HG03571 (cell line): ENCODE data around the gene GSTM5.
"Not testable (repeated sequence)": the region's sequence is repeated elsewhere in the genome, so short reads cannot be mapped to it uniquely, and the experiment has no call there.

Experiments used
- ATAC-seq: cut with Tn5 transposase; IDR thresholded peaks from one replicate; pipeline ENCODE4 v1.9.1; 2021; ENCODE audit not compliant: unreplicated experiment

Gene GSTM5

DNA sequence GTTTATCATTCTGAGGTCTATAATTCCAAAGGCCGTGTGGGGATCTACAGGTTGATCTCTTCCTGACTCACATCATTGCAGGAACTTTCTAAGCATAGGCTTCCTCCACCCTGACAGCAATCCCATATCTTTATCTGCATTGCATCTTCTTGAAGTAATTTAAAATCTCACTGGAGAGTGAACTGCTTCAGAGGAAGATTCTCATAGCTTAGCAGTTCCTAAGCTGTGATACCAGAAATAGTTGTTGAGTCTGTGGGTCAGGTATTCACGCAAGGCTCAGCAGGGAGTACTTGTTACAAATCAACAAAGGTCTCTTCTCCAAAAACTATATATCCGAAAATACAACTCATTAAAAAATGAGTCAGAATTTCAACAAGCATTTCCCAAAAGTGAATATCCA, 16.9 kb upstream of the GSTM5 start:
- not testable (repeated sequence) for ATAC-seq

DNA sequence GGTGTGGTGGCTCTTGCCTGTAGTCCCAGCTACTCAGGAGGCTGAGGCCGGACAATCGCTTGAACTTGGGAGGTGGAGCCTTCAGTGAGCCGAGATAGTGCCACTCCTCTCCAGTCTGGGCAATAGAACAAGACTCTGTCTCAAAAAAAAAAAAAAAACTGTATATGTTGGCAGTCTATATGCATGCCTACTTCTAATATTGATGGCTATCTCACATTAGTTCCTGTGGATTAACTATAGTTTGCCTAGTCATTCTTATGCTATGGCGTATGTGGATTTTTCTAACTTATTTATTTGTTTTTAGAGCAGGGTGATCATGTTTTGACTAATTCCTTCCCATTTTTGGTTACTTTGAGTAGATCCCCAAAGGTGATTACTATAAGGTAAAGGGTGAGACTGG, 15.0 kb upstream of the GSTM5 start:
- no peak for ATAC-seq

DNA sequence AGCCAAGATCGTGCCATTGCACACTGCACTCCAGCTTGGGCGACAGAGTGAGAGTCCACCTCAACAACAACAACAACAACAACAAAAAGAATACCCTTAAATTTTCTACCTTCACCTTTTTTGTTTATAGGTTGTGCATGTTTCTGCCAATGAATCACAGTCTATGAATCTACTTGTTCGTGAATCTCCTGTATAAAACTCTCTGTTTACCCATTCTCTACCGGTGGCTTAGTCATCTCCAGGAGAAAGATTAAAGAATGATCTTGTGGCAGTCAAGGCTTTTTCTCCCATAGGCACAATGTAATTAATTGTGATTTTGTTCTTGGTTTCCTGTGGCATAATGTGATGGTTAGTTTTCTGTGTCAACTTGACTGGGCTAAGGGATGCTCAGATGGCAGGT, 14.2 kb upstream of the GSTM5 start:
- not testable (repeated sequence) for ATAC-seq

DNA sequence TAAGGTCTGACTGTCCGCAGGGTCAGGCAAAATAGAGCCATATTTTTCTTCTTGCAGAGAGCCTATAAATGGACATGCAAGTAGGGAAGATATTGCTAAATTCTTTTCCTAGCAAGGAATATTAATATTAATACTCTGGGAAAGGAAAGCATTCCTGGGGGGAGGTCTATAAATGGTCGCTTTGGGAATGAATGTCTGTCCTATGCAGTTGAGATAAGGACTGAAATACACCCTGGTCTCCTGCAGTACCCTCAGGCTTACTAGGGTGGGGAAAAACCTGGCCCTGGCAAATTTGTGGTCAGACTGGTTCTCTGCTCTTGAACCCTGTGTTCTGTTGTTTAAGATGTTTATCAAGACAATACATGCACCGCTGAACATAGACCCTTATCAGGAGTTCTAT, 9.1 kb upstream of the GSTM5 start:
- not testable (repeated sequence) for ATAC-seq

DNA sequence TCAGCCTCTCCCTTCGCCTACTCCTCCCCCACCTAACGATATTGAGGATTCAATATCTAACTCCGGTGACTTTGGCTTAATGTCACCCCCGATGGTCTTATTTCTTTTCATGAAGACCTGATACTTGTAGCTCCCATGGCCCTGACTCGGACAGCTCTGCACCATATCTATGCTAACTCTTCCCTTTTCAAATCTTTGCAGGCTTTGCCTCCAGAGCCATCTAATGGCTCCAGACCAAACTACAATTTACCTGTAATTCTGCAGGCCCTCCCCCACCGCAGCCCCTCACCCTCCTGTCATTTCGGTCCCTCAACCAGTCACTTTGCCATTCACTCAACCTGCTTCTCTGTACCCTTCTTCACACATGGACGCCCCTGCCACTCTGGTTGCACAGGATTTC, 7.9 kb upstream of the GSTM5 start:
- no peak for ATAC-seq

DNA sequence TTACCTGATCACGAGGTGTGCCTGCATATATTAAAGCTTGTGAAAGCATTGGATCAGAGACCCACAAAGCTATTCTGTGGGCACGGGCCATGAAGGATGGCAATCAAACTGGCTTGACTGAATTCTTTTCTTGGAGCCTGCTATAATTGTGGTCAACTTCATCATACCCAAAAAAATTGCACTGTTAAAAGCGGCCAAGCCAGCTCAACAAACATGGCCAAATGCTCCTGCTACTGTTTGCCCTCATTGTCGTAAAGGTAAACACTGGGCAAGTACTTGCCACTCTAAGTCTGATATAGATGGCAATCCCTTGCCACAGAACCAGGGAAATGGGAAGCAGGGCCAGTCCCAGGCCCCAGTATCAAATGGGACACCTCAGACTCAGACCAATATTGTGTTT, 6.6 kb upstream of the GSTM5 start:
- no peak for ATAC-seq

DNA sequence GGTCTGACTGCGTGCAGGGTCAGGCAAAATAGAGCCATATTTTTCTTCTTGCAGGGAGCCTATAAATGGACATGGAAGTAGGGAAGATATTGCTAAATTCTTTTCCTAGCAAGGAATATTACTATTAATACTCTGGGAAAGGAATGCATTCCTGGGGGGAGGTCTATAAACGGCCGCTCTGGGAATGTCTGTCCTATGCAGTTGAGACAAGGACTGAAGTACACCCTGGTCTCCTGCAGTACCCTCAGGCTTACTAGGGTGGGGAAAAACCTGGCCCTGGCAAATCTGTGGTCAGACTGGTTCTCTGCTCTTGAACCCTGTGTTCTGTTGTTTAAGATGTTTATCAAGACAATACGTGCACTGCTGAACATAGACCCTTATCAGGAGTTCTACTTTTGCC, 3.1 kb upstream of the GSTM5 start:
- not testable (repeated sequence) for ATAC-seq

DNA sequence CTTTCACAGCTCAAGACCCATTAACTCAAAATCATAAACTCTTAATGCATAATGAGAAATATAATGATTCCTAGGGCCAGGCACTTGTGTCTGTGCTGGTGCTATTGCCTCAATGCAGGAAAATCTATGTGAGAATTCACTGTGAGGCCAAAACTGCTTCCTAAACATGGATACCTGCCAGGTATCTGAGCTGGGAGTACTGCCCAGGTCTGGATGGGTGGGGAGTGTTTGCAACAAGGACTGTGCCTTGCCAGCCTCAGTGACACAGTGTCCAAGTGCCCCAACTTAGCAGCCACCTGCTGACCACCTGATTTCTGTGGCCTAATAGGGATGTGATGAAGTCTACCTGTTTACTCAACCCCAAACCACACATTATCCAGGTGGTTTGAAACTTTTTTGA, 2.2 kb upstream of the GSTM5 start:
- ATAC-seq: not testable (repeated sequence)

DNA sequence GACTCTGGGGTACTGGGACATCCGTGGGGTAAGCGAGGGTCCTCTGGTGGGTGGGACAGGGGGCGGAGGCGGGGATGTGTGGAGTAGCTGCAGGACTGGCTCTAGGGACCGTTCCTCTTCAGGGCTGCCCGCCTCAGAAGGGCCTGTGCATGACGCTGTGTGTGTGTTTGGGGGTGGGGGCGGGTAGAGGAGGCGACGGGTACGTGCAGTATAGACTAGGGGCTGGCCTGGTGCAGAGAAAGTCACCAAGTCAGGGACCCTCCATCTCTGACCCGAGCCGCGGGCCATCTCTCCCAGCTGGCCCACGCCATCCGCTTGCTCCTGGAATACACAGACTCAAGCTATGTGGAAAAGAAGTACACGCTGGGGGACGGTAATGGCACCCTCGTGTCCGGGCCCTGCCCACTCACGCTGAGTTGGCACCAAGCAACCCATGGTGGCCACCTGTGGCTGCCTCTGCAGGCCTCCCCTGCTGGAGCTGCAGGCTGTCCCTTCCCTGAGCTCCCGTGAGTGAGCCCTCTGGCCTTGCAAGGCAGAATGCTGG, 342 bp downstream of the GSTM5 start:
- no peak for ATAC-seq

DNA sequence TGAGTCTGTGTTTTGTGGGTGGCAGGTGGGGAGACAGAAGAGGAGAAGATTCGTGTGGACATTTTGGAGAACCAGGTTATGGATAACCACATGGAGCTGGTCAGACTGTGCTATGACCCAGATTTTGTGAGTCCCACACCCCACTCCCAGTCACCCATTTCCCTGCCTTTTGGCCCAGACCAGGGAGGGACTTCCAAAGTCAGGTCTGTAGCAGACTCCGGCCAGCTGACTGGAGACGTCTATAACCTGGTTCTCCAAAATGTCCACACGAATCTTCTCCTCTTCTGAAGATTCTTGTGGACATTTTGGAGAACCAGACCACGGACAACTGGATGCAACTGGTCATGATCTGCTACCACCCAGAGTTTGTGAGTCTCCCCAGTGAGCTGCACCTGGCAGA, 1.6 kb downstream of the GSTM5 start:
- no peak for ATAC-seq

DNA sequence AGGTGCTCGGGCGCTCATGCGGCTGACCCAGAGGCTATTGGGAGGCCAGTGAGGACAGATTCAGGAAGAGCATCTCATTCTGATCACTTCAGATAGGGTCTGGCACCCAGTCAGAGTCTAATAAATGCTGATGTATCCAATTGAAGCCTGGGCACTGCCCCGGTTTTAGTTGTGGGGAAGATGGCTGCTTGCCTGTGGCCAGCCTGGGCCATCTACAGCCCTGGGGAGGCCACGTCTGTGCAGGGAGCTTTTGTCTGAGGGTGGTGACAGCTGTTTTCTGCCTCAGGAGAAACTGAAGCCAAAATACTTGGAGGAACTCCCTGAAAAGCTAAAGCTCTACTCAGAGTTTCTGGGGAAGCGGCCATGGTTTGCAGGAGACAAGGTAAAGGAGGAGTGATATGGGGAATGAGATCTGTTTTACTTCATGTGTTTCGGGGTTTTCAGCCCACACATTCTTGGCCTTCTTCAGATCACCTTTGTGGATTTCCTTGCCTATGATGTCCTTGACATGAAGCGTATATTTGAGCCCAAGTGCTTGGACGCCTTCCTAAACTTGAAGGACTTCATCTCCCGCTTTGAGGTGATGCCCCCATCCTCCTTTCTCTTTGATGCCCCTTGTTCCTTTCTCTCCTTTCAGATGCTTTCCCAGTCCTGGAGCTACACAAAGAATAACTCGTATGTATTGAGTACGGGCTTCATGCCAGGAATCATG, 2.8 kb downstream of the GSTM5 start:
- ATAC-seq: no peak

DNA sequence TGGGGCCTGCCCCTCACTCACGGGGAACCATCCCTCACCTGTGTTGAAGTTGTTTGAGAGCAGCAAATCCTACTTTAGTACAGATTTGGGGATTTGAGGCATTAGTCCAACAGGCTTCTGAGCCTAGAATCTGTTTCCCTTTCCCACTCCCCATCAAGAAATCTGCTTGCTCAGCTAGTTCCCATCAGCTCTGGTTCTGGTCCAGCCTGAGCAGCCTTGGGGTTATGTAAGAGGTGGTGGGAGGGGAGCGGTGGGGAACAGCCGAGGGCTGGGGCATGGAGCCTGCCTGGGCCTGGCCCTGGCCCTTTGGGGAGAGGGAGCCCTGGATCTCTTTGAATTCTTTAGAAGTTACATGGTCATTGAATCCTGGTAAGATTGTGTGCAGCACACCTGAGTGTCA, 4.1 kb downstream of the GSTM5 start:
- no peak for ATAC-seq

DNA sequence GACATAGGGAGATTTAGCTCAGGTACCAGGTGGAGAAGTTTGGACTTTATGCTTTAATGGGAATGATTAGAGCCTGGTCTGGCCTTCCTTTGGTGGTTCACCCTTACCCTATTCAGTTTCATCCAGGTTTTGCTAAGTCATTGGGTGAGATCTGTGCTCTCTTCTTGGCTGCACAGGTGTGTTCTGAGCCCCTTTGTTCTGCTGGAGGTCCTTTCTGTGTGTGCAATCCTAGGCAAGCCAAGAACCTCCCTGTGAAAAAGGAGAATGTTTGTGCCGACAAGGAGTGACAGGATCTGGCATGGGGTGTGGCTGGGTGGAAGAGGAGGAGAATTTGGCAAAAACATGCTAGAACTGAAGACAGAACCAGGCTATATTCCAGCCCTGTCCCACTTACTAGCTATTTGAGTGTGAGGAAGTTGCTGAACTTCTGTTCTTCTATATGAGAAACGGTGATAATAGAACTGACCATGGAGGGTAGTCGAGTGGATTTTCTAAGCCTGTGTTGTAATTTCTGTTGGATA, 4.6 kb downstream of the GSTM5 start:
- ATAC-seq: no peak

DNA sequence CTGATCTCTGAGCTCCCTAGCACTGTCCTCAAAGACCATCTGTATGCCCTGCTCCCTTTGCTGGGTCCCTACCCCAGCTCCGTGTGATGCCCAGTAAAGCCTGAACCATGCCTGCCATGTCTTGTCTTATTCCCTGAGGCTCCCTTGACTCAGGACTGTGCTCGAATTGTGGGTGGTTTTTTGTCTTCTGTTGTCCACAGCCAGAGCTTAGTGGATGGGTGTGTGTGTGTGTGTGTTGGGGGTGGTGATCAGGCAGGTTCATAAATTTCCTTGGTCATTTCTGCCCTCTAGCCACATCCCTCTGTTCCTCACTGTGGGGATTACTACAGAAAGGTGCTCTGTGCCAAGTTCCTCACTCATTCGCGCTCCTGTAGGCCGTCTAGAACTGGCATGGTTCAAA, 5.7 kb downstream of the GSTM5 start:
- no peak for ATAC-seq

DNA sequence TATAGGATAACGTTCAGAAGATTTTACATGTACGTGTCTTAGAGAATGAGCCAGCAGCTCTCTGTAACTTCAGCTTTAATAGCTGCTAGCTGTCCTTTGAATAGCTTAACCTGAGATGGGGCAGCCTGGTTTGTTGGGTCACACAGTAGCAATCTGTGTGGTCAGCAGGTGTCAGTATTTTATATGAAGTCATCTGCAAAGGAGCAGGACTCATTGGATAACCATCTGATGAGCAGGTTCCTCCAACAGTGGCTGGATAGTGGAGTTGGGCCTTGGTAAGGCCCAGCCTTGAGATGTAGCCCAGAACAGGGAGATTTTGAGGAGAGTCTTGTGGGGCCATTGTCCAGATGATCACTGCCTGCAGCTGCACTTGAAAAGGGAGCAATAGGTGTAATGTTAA, 6.4 kb downstream of the GSTM5 start:
- no peak for ATAC-seq

DNA sequence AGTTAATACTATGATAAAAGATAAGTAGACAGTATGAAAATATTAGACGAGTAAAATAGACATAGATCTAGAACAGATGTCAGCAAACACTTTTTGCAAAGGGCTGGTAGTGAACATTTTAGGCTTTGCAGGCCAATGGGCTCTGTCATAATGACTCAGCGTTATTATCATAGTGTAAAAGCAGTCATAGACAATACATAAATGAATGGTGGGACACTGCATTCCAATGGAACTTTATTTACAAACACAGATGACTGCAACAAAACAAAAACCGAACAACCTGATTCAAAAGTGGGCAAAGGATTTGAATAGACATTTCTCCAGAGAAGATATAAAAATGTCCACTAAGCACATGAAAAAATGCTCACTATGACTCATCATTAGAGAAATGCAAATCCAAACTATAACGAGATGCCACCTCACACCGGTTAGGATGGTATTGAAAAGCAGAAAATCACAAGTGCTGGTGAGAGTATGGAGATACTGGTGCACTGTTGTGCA, 7.3 kb downstream of the GSTM5 start:
- no peak for ATAC-seq

DNA sequence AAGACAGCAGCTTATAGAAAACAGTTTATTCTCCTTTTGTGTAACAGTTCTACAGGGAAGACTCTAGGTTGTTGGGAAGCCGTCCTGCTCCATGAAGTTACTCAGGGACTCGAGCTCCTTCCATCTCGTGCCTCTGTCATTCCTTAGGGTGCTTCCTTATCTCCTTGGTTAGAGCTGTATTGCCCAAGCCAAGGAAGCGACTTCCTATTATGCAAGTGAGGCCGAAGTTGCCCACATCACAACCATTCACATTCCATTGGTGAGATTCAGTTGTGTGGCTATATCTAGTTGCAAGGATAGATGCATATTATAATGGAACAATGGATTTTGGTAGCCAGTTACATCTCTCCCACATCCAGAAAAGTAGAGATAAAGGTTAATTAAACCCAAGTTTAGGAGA, 9.0 kb downstream of the GSTM5 start:
- ATAC-seq: no peak

DNA sequence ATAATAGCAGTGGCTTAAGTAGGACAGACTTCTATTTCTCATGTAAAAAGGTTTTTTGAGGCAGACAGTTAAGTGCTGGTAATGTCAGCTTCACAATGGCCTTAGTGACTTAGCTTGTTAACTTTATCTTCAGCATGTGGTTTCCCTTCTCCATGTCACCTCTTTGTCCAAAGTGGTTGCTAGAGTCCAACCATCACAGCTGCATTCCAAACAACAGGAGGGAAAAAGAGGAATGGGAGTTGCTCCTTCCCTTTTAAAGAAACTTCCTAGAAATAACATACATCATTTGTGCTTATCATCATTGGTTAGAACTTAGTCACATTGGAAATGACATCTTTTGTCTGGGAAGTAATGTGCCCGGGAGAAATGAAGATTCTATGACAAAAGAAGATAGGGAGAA, 9.9 kb downstream of the GSTM5 start:
- ATAC-seq: no peak

DNA sequence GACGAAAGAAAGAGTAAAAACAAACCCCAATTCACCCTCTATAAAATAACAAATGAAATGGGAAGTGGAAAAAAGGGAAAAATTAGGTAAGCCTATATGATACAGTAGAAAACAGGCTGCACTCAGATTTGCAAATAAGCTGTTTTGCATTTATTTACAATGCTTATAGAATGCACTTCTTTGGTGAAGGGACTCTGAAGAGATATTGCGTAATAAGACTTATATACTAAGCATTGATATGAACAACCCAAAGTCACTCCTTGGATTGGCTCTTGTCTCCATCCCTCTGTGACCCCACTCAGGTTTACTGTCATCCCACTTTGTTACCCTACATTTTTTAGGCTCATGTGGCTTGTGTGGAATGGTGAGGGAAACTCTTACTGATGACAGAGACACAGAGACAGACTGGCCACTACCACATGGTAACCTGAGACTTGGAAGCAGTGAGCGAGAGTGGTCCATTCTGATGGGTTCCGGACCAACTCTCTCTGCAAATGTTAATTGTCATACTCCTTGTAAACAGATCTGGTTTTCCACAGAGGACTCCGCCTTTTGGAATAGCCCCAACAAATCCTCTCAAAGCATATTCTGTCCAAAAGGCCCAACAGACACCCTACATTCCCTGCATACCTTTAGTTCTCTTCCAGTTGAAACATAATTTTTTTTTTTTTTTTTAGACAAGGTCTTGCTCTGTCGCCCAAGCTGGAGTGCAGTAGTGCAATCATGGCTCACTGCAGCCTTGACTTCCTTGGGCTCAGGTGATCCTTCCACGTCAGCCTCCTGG, 11.0 kb downstream of the GSTM5 start:
- no peak for ATAC-seq

DNA sequence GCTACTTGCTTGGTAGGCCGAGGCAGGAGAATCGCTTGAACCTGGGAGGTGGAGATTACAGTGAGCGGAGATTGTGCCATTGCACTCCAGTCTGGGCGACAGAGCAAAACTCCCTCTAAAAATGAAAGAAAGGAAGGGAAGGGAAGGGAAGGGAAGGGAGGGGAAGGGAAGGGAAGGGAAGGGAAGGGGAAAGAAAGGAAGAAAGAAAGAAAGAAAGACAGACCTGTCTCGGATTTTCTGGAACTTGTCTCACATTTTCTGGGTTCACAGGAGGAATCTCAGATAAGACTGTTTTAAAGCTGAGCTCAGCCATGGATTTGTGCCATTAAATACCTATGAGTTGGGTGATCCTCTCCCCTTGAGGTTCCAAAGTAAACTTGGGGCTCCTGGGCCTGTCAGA, 12.9 kb downstream of the GSTM5 start:
- ATAC-seq: no peak

DNA sequence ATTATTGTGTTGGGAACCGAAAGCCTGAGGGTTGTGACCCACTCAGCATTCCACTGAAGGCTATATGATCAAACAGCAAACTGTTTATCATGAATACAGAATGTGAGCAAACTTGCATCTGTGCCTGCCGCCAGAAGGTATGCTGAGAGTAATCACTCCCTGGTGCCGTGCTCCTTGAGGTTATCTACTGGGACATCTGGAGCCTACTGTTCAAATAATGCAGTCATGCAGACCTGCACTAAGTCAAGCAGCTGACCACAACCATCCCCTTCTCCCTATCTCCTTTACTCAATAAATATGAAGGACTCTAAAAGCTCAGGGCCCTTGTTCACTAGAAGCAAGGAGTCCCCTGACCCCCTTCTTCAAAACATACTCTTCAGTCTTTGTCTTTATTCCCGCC, 13.5 kb downstream of the GSTM5 start:
- ATAC-seq: no peak

DNA sequence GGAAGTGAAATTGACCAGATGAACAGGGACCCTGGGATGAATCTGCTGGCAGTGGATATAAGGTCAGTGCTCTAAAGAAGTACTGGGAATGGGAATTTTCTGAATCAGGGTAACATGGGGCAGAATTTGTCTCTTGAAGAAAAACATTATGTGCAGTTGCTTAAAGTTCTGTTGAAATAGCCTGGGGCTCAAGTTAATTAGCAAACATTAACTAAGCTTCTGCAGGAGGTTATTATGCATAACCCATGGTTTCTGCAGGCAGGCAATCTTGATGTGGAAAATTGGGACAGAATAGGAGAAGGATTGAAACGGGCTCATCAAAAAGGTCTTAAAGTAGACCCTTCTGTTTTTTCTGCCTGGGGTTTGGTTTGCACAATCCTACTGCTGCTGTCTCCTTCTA, 14.0 kb downstream of the GSTM5 start:
- ATAC-seq: no peak
